Panc1 (cell line): ENCODE results near the gene CLIP4. TPM values are rescaled to one million over a fixed set of nuclear protein-coding genes. Genes with fewer than 3 reads are reported as not detected.

Experiments used
- ATAC-seq: fragments of 200-7000 bp; cut with Tn5 transposase; 2 replicates; pipeline ENCODE4 v1.9.1; 2020; ENCODE audit warnings: mild to moderate bottlenecking, moderate library complexity
- BruUV-seq: library from RNA; stranded (reverse); fragments of 400-500 nt; replicated peaks from 2 replicates; lab custom pipeline; 2021; lab: Mats Ljungman, UMichigan
- CTCF ChIA-PET: fragments of 300-600 bp; sonication (Branson Sonifier 250); formaldehyde crosslinking; loops from one replicate; lab custom pipeline; 2022; ENCODE audit warnings: antibody characterized with exemption; lab: Charles Lee
- POLR2A ChIA-PET: fragments of 300-600 bp; sonication (Branson Sonifier 250); formaldehyde crosslinking; loops from one replicate; lab custom pipeline; 2022; ENCODE audit warnings: antibody characterized with exemption; lab: Charles Lee
- DNase-seq: peaks from one replicate; pipeline ENCODE4 v3.0.0-alpha.2; 2010; ENCODE audit warnings: low read depth, low spot score
- H3K27ac ChIP-seq: 2 replicates; pipeline ENCODE4 v1.5.1; 2011; ENCODE audit warnings: mild to moderate bottlenecking, low read length, inconsistent platforms
- H3K27me3 ChIP-seq: fragments of 200-500 bp; sonication (Bioruptor generic); 2 replicates; pipeline ENCODE4 v1.6.0; 2014; ENCODE audit warnings: low read length, inconsistent platforms; ENCODE audit not compliant: control insufficient read depth, insufficient read depth
- H3K36me3 ChIP-seq: fragments of 200-500 bp; sonication (Bioruptor generic); 2 replicates; pipeline ENCODE4 v1.5.1; 2014; ENCODE audit warnings: inconsistent platforms, mild to moderate bottlenecking, low read length, moderate library complexity; ENCODE audit not compliant: control insufficient read depth, insufficient read depth
- H3K4me1 ChIP-seq: 2 replicates; pipeline ENCODE4 v1.5.1; 2011; ENCODE audit warnings: inconsistent platforms, mild to moderate bottlenecking, low read length, moderate library complexity; ENCODE audit not compliant: control insufficient read depth, insufficient read depth
- H3K4me3 ChIP-seq, 2 experiments: 2 replicates each; pipeline ENCODE4 v1.5.1; 2011 to 2012; ENCODE audit warnings: low read depth in 2 of 2, low read length in 2 of 2, mild to moderate bottlenecking in 2 of 2, inconsistent platforms in 1 of 2, moderate library complexity in 1 of 2
- H3K9me3 ChIP-seq: fragments of 200-500 bp; sonication (Bioruptor generic); 2 replicates; pipeline ENCODE4 v1.5.1; 2014; ENCODE audit warnings: low read depth, mild to moderate bottlenecking, inconsistent platforms, low read length, moderate library complexity; ENCODE audit not compliant: control insufficient read depth, insufficient read depth
- POLR2AphosphoS5 ChIP-seq: IDR thresholded peaks from 2 replicates; pipeline ENCODE4 v1.6.1; 2012; ENCODE audit warnings: mild to moderate bottlenecking, low read depth, low read length, moderate library complexity
- SIN3A ChIP-seq: IDR thresholded peaks from 2 replicates; pipeline ENCODE4 v1.6.1; 2012; ENCODE audit warnings: low read depth, mild to moderate bottlenecking, low read length, moderate library complexity, borderline replicate concordance; ENCODE audit not compliant: insufficient read depth
- TCF7L2 ChIP-seq: IDR thresholded peaks from 2 replicates; pipeline ENCODE4 v1.6.1; 2011; ENCODE audit warnings: mild to moderate bottlenecking, low read depth, low read length, inconsistent platforms
- in situ Hi-C: cut with HindIII; loops from 2 replicates; pipeline ENCODE4 v1.10.0; 2016; ENCODE audit warnings: low sequenced_read_pairs, low pct_unique_long_range_greater_than_20kb
- intact Hi-C: fragments of 100-400 bp; cut with micrococcal nuclease; formaldehyde crosslinking; loops from one replicate; pipeline ENCODE4 v1.10.0; 2022; ENCODE audit not compliant: unreplicated experiment
- total RNA-seq: library from RNA; stranded (reverse); gene quantifications from one replicate; pipeline ENCODE4 v1.2.1, GENCODE V29; 2021; ENCODE audit not compliant: unreplicated experiment
- TF ChIP-seq, protein P1 (sequence below): fragments of 450-650 bp; IDR thresholded peaks from 2 replicates; pipeline ENCODE4 v1.5.1; 2017; ENCODE audit warnings: mild to moderate bottlenecking
- TF ChIP-seq, protein P2 (sequence below), 2 experiments: IDR thresholded peaks; 2 replicates each; pipeline ENCODE4 v1.6.1; 2011 to 2012; ENCODE audit warnings: low read depth in 2 of 2, control low read depth in 1 of 2, low read length in 1 of 2, mild to moderate bottlenecking in 1 of 2, moderate library complexity in 1 of 2; ENCODE audit not compliant: insufficient read depth in 1 of 2

The CLIP4 gene
- total RNA-seq, 1 experiment from 2014 or later = 43.0 TPM

- Histone ChIP-seq H3K36me3 (no peaks in the 10 kb centered on the region), H3K9me3 (no peaks in the 10 kb centered on the region), H3K27me3 (no peaks in the 10 kb centered on the region), H3K4me1 (no peaks in the 10 kb centered on the region), H3K27ac (no peak overlapping the region), H3K4me3 (no peak overlapping the region)
- ChIA-PET POLR2A (no interaction called here), CTCF (no interaction called here)
- in situ Hi-C loops (no loop called here), intact Hi-C loops (no loop called here)
- no peak for TF ChIP-seq SIN3A
- TF ChIP-seq, protein P1, sequence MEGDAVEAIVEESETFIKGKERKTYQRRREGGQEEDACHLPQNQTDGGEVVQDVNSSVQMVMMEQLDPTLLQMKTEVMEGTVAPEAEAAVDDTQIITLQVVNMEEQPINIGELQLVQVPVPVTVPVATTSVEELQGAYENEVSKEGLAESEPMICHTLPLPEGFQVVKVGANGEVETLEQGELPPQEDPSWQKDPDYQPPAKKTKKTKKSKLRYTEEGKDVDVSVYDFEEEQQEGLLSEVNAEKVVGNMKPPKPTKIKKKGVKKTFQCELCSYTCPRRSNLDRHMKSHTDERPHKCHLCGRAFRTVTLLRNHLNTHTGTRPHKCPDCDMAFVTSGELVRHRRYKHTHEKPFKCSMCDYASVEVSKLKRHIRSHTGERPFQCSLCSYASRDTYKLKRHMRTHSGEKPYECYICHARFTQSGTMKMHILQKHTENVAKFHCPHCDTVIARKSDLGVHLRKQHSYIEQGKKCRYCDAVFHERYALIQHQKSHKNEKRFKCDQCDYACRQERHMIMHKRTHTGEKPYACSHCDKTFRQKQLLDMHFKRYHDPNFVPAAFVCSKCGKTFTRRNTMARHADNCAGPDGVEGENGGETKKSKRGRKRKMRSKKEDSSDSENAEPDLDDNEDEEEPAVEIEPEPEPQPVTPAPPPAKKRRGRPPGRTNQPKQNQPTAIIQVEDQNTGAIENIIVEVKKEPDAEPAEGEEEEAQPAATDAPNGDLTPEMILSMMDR = no peak
- TF ChIP-seq, protein P2, sequence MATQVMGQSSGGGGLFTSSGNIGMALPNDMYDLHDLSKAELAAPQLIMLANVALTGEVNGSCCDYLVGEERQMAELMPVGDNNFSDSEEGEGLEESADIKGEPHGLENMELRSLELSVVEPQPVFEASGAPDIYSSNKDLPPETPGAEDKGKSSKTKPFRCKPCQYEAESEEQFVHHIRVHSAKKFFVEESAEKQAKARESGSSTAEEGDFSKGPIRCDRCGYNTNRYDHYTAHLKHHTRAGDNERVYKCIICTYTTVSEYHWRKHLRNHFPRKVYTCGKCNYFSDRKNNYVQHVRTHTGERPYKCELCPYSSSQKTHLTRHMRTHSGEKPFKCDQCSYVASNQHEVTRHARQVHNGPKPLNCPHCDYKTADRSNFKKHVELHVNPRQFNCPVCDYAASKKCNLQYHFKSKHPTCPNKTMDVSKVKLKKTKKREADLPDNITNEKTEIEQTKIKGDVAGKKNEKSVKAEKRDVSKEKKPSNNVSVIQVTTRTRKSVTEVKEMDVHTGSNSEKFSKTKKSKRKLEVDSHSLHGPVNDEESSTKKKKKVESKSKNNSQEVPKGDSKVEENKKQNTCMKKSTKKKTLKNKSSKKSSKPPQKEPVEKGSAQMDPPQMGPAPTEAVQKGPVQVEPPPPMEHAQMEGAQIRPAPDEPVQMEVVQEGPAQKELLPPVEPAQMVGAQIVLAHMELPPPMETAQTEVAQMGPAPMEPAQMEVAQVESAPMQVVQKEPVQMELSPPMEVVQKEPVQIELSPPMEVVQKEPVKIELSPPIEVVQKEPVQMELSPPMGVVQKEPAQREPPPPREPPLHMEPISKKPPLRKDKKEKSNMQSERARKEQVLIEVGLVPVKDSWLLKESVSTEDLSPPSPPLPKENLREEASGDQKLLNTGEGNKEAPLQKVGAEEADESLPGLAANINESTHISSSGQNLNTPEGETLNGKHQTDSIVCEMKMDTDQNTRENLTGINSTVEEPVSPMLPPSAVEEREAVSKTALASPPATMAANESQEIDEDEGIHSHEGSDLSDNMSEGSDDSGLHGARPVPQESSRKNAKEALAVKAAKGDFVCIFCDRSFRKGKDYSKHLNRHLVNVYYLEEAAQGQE (IDR thresholded peaks at IDR 0.05; ENCODE audit: insufficient read depth in 1 of 2, low read depth in 2 of 2, low read length in 1 of 2) = no peak
- no peak for TF ChIP-seq TCF7L2
- no peak for TF ChIP-seq POLR2AphosphoS5
- ATAC-seq (no peak), DNase-seq (no peak)
- no TSS peak for BruUV-seq
Measured at GRCh38 chr2:29070526-29070925, 44.7 kb upstream of the CLIP4 start.

DNA sequence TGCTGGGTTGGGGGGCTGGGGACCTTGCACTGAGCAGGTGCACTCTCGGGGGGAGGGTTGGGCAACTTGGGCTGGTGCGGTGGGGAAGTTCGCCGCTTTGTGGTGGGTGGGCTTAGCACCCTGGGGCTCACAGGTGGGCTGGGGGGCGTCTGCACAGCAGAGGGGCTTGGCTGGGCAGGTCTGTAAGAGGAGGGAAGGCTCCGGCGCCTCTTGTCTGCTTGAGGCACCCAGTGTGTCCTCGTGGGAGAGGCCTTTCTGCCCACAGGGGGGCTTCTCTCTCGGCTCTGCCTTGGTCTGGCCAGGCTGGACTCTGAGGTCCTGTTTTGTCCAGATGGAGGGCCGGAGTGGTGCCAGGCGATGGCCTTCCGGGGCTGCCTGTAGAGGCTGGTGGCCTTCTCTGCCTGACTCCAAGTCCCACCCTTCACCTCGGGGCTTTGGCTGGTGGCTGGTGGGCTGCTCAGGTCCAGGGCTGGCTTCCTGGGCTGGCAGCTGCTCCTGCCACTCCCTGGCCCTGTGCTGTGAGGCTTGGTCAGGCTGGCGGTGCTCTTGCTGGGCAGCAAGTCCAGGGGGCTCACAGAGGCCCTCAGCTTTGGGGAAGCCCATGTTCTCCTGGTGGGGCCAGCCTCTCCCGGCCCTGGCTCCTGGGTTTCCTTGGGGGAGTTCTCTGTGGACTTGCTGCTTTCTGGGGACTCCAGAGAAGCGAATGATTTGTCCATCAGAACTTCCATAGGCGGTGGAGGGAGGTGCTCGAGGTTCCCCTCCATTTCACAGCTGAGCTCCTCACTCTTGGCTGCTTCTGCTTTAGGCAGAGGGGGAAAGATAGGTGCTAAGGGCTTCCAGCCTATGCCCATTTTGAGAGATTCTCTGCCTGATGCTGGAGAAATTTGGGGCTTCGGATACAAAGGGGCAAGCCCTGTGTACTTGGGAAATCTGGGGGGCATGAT lies 43.9 kb upstream of the CLIP4 start:
- no peaks in the 10 kb centered on the region for H3K36me3 ChIP-seq
- in situ Hi-C loops = no loop called here
- POLR2A ChIA-PET = no interaction called here
- H3K27ac ChIP-seq = no peak overlapping the region
- DNase-seq = no peak
- H3K27me3 ChIP-seq = no peaks in the 10 kb centered on the region
- TF ChIP-seq, protein P1 = no peak
- TF ChIP-seq, protein P2 (IDR thresholded peaks at IDR 0.05; ENCODE audit: insufficient read depth in 1 of 2, low read depth in 2 of 2, low read length in 1 of 2) = no peak
- intact Hi-C loops = no loop called here
- no peaks in the 10 kb centered on the region for H3K9me3 ChIP-seq
- CTCF ChIA-PET = no interaction called here
- no TSS peak for BruUV-seq
- no peak for ATAC-seq
- H3K4me1 ChIP-seq = no peaks in the 10 kb centered on the region
- H3K4me3 ChIP-seq = no peak overlapping the region
